HG02763 (cell line): ENCODE data around the gene CPT1C.

Experiments used
- ATAC-seq: cut with Tn5 transposase; IDR thresholded peaks from one replicate; pipeline ENCODE4 v1.9.1; 2021; ENCODE audit warnings: mild to moderate bottlenecking, moderate library complexity; ENCODE audit not compliant: unreplicated experiment

Gene CPT1C

DNA sequence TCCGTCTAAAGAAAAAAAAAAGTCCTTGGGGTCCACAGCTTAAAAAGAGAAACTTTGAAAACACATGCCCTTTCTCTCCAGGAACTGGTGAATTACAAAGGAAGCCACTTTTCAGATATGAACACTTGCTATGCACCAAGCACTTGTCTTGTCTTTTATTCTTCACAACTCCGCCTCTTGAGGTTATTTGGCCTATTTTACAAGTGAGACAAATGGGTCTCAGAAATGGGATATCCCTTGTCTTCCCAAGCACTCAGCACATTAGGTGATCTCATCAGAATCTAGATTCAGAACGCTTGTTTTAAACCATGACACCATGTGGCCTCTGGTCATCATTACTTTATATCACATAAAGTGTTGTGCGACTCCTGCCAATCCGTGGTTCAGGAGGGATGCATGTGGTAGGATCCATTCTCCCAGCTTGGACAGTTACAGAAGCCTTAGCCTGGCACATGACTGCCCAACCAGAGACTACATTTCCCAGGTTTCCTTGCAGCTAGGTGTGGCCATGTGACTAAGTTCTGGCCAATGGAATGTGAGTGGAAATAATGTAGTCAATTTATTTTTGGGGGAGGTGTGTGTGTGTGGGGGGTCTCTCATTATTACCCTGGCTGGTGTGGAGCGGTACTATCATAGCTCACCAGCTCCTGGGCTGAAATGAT lies 58.3 kb downstream of the CPT1C start:
- no peak for ATAC-seq

DNA sequence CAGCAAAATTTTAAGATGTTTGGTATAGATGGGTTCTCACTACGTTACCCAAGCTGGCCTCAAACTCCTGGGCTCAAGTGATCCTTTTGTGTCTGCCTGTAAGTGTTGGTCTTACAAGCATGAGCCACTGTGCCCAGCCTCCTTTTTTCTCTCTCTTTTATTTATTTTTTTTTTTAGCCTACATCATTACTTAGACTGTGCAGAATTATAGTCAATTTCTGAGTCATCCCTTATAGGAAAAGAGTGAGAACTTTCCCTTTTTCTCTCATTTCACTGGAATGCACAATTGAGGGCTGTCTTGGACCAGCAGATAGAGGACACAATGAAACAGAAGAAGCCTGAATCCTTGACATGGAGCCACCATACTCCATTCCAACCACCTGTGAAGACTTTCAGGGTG lies 58.9 kb downstream of the CPT1C start:
- ATAC-seq: no peak

DNA sequence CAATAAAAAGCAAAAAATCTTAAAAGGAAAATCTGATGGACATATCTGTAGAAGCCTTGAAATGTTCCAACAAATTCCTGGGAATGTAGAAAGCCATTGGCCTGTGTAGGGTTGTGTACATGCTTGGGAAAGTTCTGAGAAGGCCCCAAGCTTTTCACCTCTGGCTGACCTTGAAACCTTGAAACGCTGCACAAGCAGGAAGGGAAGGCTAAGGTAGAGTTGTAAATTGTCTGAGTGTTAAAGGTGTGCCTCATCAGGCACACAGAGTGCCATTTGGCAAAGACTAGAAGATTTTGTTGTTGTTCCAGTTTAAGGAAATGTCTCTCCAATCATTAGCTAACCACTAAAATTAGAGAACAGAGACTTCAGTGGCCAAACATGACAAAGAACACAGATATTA lies 61.8 kb downstream of the CPT1C start:
- no peak for ATAC-seq

DNA sequence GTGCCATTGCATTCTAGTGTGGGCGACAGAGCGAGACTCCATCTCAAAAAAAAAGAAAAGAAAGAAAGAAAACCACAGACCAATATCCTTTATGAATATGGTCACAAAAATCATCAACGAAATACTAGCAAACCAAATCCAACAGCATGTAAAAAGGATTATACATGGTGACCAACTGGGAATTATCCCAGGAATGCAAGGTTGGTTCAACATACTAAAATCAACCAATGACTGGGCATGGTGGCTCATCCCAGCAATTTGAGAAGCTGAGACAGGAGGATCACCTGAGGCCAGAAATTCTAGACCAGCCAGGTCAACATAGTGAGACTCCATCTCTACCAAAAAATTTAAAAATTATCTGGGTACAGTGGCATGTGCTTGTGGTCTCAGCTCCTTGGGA lies 65.0 kb downstream of the CPT1C start:
- ATAC-seq: no peak

DNA sequence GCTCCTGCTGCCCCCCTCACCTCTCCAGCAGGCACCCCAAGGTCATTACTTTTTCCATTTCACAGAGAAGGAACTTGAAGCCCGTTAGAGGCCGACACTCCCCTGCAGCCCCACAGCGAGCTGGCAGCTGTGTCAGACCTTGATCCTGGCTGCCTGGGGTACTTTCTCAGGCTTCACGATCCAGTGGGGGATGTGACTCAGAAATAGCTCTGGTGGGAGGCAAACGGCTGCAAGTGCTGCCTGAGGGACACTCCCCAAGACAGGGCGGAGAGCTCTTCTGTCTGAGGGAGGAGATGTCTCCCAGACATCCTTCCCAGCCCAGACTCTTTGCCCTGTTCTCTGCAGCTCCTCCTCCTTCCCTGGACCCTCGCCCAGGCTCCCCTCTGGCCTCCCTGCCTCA lies 67.4 kb downstream of the CPT1C start:
- ATAC-seq: no peak

DNA sequence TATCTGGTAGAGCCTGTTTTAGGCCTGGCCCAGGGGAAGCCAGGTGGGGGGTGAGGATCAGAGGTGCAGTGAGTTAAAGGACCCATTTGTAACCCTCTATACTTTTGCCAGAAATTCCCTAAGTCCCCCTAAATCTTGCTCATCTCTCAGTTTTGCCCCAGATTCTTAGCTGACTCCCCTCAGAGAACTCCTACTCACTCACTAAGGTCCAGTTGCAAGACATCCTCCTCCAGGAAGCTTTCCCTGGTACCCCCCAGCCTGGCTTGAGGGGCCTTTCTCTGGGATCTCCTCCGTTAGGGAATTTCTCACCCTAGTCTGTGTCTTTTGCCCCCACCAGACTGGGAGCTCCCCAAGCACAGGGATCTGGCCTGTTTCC lies 70.3 kb downstream of the CPT1C start:
- ATAC-seq: no peak

DNA sequence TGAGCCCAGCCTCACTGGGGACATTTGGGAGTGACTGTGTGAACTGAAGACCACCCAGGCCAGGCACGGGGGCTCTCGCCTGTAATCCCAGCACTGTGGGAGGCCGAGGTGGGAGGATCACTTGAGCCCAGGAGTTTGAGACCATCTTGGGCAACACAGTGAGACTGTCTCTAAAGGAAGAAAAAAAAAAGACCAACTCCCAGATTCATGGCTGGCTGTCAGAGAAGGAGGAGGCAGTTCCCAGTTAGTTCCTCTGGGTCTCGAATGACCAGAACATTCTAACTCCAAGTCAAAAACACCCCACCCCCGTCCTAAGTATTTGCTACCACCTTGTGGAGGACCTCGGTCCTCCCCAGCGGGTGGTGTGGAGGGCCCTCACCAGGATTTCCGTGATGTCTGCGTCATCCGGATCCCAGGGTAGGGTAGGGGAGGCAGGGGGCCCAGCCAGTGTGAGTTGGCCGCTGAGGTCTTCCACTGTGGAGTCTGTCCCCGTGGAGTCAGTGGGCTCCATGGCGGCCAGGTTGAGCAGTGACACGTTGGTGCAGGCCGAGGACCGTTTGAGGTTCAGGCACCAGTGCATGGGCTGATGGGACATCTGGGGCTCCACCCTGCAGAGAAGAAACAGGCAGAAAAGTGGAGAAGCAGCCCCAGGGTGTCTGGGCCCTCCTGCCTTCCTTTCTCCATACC lies 70.9 kb downstream of the CPT1C start:
- no peak for ATAC-seq

DNA sequence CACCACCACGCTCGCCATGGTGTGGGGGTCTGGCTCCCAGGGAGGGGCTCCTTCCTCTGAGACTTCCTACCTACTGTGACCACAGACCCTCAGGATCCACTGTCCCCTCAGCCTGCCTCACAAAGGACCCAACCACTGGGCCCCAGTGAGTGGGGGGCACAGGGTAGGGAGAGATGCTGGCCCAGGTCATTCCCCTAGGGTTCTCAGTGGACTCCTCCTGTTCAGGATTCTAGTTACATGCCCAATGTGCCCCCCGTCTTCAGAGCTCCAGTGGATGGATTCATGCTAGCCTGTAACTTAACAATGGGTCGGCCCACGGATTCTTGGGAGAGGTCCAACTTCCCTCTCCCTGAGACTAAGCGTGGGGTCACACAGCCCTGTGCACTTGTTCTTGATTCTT lies 72.3 kb downstream of the CPT1C start, which contains the start of gene TSKS:
Gene TSKS (minus strand): TSS at position 77 of the 400 bp plus-strand sequence. CDS start 59 bp downstream, at position 18.
- ATAC-seq: no peak
